Measurements from ENCODE around the gene NME1.

NME1 gene

DNA sequence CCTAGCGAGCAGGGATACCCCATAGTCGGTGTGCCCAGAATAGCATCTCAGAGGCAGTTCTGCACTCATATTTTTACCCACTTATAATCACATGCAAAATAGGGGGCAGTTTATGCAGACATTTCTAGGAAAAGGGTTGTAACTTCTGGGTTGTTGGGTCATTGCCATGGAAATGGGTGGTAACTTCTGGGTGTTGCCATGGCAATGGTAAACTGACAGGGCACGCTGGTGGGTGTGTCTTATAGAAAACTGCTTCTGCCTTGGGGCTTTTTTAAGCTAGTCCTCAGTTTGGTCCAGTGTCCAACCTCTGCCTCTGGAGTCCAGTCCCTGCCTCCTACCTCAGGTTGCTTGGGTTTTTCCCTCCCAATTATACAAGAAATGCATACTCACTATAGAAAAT is 25.3 kb upstream of the NME1 start:
- H3K4me2 ChIP-seq (ENCODE audit: low read length) = no peak overlapping the region
- no peak overlapping the region for H3K4me3 ChIP-seq (ENCODE audit: low read length)
- H3K36me3 ChIP-seq (replicated peaks; ENCODE audit: low read depth, low read length) = no peaks in the 10 kb centered on the region
- peaks cover 4% of the 10 kb centered on the region; the same call in 1 of the 2 replicates for H3K4me1 ChIP-seq (ENCODE audit: low read length)
- no peak overlapping the region for H3K9ac ChIP-seq (ENCODE audit: low read length)
- no peak overlapping the region for H3K27ac ChIP-seq (ENCODE audit: low read length)
- H3K27me3 ChIP-seq (ENCODE audit: low read depth, low read length) = no peaks in the 10 kb centered on the region
- no peaks in the 10 kb centered on the region for H3K79me2 ChIP-seq (ENCODE audit: low read length)
- TF ChIP-seq, protein P1, sequence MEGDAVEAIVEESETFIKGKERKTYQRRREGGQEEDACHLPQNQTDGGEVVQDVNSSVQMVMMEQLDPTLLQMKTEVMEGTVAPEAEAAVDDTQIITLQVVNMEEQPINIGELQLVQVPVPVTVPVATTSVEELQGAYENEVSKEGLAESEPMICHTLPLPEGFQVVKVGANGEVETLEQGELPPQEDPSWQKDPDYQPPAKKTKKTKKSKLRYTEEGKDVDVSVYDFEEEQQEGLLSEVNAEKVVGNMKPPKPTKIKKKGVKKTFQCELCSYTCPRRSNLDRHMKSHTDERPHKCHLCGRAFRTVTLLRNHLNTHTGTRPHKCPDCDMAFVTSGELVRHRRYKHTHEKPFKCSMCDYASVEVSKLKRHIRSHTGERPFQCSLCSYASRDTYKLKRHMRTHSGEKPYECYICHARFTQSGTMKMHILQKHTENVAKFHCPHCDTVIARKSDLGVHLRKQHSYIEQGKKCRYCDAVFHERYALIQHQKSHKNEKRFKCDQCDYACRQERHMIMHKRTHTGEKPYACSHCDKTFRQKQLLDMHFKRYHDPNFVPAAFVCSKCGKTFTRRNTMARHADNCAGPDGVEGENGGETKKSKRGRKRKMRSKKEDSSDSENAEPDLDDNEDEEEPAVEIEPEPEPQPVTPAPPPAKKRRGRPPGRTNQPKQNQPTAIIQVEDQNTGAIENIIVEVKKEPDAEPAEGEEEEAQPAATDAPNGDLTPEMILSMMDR (IDR thresholded peaks at IDR 0.05; ENCODE audit: low read depth, low read length) = no peak
- no peak for TF ChIP-seq EZH2phosphoT487 (IDR thresholded peaks at IDR 0.05; ENCODE audit: low read depth)
- H3K9me3 ChIP-seq (ENCODE audit: insufficient read depth, low read length) = no peaks in the 10 kb centered on the region
- no peak overlapping the region for H2AFZ ChIP-seq (ENCODE audit: low read depth, low read length)
- no peaks in the 10 kb centered on the region for H4K20me1 ChIP-seq (ENCODE audit: insufficient read depth, low read length)

DNA sequence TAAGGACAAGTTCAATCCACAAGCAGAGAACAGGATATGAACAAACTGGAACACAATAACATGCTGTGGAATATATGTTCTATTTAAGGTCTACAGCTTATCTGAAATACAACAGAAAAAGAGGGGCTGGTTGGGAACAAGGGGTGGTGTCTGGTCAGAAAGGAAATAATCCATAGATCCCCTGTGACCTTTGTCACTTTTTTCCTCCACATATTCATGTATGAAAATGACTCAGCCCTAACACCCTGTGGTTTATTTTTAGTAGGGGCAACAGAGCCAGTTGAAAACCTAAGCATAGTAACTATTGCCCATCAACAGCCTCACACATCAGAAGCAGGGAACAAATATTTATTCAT is 20.4 kb upstream of the NME1 start:
- no peak for TF ChIP-seq EZH2phosphoT487 (IDR thresholded peaks at IDR 0.05; ENCODE audit: low read depth)
- TF ChIP-seq, protein P1 (IDR thresholded peaks at IDR 0.05; ENCODE audit: low read depth, low read length) = no peak
- H2AFZ ChIP-seq (ENCODE audit: low read depth, low read length) = no peak overlapping the region

GRCh38 chr17:51133365-51133764 is 20.0 kb upstream of the NME1 start:
- Histone ChIP-seq H4K20me1 (ENCODE audit: insufficient read depth, low read length) (no peaks in the 10 kb centered on the region), H3K4me3 (ENCODE audit: low read length) (no peak overlapping the region), H3K27me3 (ENCODE audit: low read depth, low read length) (no peaks in the 10 kb centered on the region), H3K27ac (ENCODE audit: low read length) (no peak overlapping the region), H3K9ac (ENCODE audit: low read length) (no peak overlapping the region), H2AFZ (ENCODE audit: low read depth, low read length) (no peak overlapping the region), H3K79me2 (ENCODE audit: low read length) (no peaks in the 10 kb centered on the region), H3K4me1 (ENCODE audit: low read length) (peaks cover 6% of the 10 kb centered on the region; the same call in 1 of the 2 replicates), H3K9me3 (ENCODE audit: insufficient read depth, low read length) (no peaks in the 10 kb centered on the region), H3K4me2 (ENCODE audit: low read length) (no peak overlapping the region), H3K36me3 (replicated peaks; ENCODE audit: low read depth, low read length) (no peaks in the 10 kb centered on the region)
- TF ChIP-seq, protein P1 (IDR thresholded peaks at IDR 0.05; ENCODE audit: low read depth, low read length) = no peak
- no peak for TF ChIP-seq EZH2phosphoT487 (IDR thresholded peaks at IDR 0.05; ENCODE audit: low read depth)

More for the DNA sequence above, 20.4 kb upstream of the NME1 start:
- Histone ChIP-seq H3K4me2 (ENCODE audit: low read length) (no peak overlapping the region), H3K9me3 (ENCODE audit: insufficient read depth, low read length) (no peaks in the 10 kb centered on the region), H3K27ac (ENCODE audit: low read length) (no peak overlapping the region), H3K4me3 (ENCODE audit: low read length) (no peak overlapping the region), H3K27me3 (ENCODE audit: low read depth, low read length) (no peaks in the 10 kb centered on the region), H3K4me1 (ENCODE audit: low read length) (peaks cover 6% of the 10 kb centered on the region; the same call in 1 of the 2 replicates), H3K79me2 (ENCODE audit: low read length) (no peaks in the 10 kb centered on the region), H3K36me3 (replicated peaks; ENCODE audit: low read depth, low read length) (no peaks in the 10 kb centered on the region), H4K20me1 (ENCODE audit: insufficient read depth, low read length) (no peaks in the 10 kb centered on the region), H3K9ac (ENCODE audit: low read length) (no peak overlapping the region)

DNA sequence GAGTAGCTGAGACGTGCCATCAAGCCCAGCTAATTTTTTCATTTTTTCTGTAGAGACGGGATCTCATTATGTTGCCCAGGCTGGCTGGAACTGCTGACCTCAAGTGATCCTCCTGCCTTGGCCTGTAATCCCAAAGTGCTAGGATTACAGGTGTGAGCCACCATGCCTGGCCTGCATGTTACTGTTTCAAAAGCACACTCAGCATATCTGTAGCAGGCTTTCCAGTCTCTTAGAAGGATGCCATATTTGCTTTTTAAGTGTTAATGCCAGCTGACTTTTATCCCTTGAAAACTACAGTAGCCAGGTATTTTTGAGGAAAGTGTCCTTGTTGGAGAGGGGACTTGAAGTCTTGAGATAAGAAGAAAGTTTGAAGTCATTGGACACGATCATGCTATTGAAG is 17.4 kb upstream of the NME1 start:
- no peak overlapping the region for H3K27ac ChIP-seq (ENCODE audit: low read length)
- H3K79me2 ChIP-seq (ENCODE audit: low read length) = no peaks in the 10 kb centered on the region
- no peaks in the 10 kb centered on the region for H4K20me1 ChIP-seq (ENCODE audit: insufficient read depth, low read length)
- TF ChIP-seq, protein P1 (IDR thresholded peaks at IDR 0.05; ENCODE audit: low read depth, low read length) = no peak
- no peak for TF ChIP-seq EZH2phosphoT487 (IDR thresholded peaks at IDR 0.05; ENCODE audit: low read depth)
- H3K4me2 ChIP-seq (ENCODE audit: low read length) = no peak overlapping the region
- no peak overlapping the region for H2AFZ ChIP-seq (ENCODE audit: low read depth, low read length)
- no peaks in the 10 kb centered on the region for H3K36me3 ChIP-seq (replicated peaks; ENCODE audit: low read depth, low read length)
- H3K9ac ChIP-seq (ENCODE audit: low read length) = no peak overlapping the region
- no peaks in the 10 kb centered on the region for H3K9me3 ChIP-seq (ENCODE audit: insufficient read depth, low read length)
- H3K4me3 ChIP-seq (ENCODE audit: low read length) = no peak overlapping the region
- no peaks in the 10 kb centered on the region for H3K27me3 ChIP-seq (ENCODE audit: low read depth, low read length)
- H3K4me1 ChIP-seq (ENCODE audit: low read length) = peaks cover 6% of the 10 kb centered on the region; the same call in 1 of the 2 replicates
